Measurements from ENCODE around the gene WDR93.

Gene WDR93

DNA sequence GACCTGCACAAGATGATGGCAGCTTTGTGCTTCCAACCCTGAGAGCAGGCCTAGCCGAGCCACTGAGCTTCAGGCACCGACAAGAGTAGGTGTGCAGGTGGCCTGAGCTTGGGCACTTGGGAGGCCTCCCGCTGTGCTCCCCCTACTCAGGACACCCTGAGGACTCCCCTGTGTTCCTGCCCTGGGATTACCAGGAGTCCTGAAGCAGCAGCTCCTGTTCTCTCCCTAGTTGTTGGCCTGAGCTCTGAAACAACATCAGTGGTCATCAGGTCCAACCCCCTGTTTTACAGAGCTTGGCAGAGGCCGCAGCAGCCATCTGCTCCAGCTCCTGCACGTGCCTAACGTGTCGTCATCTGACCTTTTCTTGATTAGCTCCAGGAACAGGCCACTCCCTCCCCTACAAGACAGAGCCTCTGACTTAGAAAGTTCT, 77.5 kb downstream of the WDR93 start:
- H3K4me3 ChIP-seq (ENCODE audit: low read depth, low read length): no peak overlapping the region
- TF ChIP-seq, protein P1, sequence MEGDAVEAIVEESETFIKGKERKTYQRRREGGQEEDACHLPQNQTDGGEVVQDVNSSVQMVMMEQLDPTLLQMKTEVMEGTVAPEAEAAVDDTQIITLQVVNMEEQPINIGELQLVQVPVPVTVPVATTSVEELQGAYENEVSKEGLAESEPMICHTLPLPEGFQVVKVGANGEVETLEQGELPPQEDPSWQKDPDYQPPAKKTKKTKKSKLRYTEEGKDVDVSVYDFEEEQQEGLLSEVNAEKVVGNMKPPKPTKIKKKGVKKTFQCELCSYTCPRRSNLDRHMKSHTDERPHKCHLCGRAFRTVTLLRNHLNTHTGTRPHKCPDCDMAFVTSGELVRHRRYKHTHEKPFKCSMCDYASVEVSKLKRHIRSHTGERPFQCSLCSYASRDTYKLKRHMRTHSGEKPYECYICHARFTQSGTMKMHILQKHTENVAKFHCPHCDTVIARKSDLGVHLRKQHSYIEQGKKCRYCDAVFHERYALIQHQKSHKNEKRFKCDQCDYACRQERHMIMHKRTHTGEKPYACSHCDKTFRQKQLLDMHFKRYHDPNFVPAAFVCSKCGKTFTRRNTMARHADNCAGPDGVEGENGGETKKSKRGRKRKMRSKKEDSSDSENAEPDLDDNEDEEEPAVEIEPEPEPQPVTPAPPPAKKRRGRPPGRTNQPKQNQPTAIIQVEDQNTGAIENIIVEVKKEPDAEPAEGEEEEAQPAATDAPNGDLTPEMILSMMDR (IDR thresholded peaks at IDR 0.05; ENCODE audit: borderline replicate concordance, insufficient read depth, low read depth, low read length): no peak

DNA sequence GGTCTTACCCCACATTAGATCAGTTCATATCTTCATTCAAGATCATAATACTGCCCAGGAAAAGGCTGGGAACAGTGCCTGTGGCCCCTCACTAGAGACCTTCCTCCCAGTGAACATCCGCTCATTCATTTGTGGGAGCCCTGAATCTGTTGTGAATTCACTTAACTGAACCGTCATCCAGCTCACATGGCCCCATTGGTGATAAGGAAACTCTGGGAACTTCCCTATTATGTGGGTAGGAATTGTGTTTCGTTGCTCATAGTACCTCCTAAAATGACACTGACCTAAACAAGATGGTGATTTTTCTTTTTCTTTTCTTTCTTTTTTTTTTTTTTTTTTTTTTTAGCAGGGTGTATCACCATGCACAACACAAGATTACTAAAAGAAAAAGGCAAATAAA, 78.8 kb downstream of the WDR93 start:
- TF ChIP-seq, protein P1 (IDR thresholded peaks at IDR 0.05; ENCODE audit: borderline replicate concordance, insufficient read depth, low read depth, low read length): no peak

DNA sequence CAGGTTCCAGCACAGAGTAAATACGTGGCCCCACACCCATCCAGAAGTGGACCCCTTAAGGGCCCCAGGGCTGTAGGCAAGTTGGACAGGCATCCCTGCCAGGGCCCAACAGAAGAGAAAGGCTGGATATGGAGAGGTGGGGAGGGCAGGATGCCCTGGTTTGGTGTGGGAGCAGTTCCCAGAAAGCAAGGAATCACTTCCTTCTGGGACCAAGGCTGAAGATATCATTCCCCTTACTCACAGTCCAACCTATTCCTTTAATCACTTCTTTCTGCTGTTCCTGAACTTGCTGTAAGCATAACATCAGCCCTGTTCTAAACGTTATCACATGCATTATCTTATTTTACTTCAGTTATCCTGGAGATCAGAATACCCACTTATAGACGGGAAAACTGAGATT, 79.4 kb downstream of the WDR93 start:
- TF ChIP-seq, protein P1 (IDR thresholded peaks at IDR 0.05; ENCODE audit: borderline replicate concordance, insufficient read depth, low read depth, low read length): no peak
- H3K4me3 ChIP-seq (ENCODE audit: low read depth, low read length): no peak overlapping the region

More for the DNA sequence above, 78.8 kb downstream of the WDR93 start:
- no peak overlapping the region for H3K4me3 ChIP-seq (ENCODE audit: low read depth, low read length)

DNA sequence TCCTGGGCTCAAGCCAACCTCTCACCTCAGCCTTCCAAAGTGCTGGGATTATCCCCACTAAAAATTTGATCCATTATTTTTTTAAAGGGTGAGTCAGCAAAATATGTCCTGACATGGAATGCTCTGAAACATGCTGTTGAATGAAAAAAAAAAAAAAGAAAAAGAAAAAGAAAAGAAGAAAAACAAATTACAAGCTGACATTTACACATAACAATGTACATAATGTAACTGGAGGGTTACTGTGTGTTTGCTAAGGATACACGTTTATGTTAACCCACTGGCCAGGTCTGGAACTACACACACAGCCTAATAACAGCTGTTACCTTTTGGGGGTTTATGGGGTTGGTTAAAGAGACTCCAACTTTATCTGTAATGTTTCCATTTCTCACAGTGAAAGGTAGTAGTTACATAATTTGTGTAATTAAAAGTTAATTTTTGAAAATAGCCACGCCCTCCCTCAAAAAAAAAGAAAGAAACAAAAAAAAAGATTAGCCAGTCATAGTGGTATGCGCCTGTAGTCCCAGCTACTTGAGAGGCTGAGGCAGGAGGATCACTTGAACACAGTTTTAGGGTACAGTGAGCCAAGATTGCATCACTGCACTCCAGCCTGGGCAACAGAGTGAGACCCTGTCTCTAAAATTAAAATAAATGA, 82.4 kb downstream of the WDR93 start:
- TF ChIP-seq, protein P1 (IDR thresholded peaks at IDR 0.05; ENCODE audit: borderline replicate concordance, insufficient read depth, low read depth, low read length): peak; percentile 36; the same call in 1 of the 2 replicates
- no peak overlapping the region for H3K4me3 ChIP-seq (ENCODE audit: low read depth, low read length)

DNA sequence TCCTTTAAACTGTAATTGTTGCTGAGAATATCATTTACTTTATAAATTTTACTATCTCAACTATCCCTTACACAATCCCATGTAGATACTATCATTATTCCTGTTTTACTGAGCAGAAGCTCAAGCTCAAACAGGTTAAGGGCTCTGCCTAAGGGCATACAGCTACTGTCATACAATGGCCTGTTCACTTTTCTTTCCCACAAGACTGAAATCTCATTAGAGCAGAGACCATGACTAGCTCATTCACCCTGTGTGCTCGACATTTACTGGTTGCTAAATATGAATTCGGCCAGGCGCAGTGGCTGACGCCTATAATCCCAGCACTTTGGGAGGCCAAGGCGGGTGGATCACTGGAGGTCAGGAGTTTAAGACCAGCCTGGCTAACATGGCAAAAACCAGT, 83.9 kb downstream of the WDR93 start:
- no peak overlapping the region for H3K4me3 ChIP-seq (ENCODE audit: low read depth, low read length)
- TF ChIP-seq, protein P1 (IDR thresholded peaks at IDR 0.05; ENCODE audit: borderline replicate concordance, insufficient read depth, low read depth, low read length): no peak

DNA sequence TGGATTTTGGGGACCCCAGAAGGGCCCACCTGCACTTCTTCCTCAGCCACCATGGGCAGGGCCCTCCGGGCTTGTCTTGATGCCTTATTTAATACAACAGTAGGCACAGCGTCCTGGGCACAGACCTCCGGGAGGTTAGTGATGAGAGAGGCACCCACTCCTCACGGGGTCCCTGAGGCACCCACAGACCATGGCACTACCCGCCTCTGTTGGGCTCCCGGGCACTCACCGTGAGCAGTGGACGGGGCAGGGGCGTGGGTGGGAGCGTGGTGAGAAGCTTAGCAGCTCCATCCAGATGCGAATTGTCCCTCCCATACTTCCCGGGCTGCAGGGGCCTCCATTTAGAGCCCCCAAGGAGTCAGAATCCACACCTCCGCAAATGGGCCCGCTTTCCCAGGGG, 85.2 kb downstream of the WDR93 start:
- peak overlapping the region; percentile 43 for H3K4me3 ChIP-seq (ENCODE audit: low read depth, low read length)

More for the DNA sequence above, 85.2 kb downstream of the WDR93 start:
- TF ChIP-seq, protein P1 (IDR thresholded peaks at IDR 0.05; ENCODE audit: borderline replicate concordance, insufficient read depth, low read depth, low read length): no peak

All from GM12875 (cell line).